SH-SY5Y (cell line): ENCODE measurements around the gene JAZF1.

Experiments used
- GATA2 ChIP-seq: IDR thresholded peaks from 2 replicates; pipeline ENCODE4 v1.6.1; 2011; ENCODE audit warnings: mild to moderate bottlenecking, low read depth, low read length
- GATA3 ChIP-seq: IDR thresholded peaks from 2 replicates; pipeline ENCODE4 v1.6.1; 2011; ENCODE audit warnings: low read depth, mild to moderate bottlenecking, low read length, moderate library complexity

GRCh38 chr7:28173531-28173930, 7.1 kb downstream of the JAZF1 start:
- no peak for TF ChIP-seq GATA2
- TF ChIP-seq GATA3: no peak
